A172 (cell line): ENCODE data around the gene JUP. TPM values are rescaled to one million over a fixed set of nuclear protein-coding genes. Genes with fewer than 3 reads are reported as not detected.
A peak's percentile ranks its signal among the peaks of the same experiment; 100 is the strongest.

Source experiments
- DNase-seq: peaks from one replicate; pipeline ENCODE4 v3.0.0-alpha.2; 2015; ENCODE audit warnings: low spot score
- total RNA-seq: library from RNA; depleted of rRNA; stranded (reverse); fragments of >200 nt; shearing (Covaris generic); gene quantifications from 2 replicates; pipeline ENCODE4 v1.2.3, GENCODE V29; 2014

Gene JUP
- total RNA-seq, 1 experiment from 2014 or later: 64.6 TPM

DNA sequence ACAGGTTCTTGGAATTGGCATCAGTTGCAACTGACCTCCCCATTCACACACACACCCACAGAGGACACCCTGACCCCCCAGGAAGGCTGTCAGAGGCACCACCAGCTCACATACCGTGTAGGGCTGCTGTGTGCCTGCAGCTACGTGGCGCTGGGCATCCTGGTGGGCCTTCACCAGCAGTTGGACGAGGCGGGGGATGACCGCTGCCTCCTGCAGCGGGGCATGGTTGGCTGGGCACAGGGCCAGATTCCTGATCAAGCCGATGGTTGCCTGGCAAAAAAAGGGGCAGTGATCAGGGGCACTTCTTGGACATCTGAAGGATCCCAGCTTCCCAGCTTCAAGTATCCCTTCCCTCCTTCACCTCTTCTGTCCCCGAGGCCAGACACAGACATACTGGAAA, 27.9 kb downstream of the JUP start:
- DNase-seq: no peak

DNA sequence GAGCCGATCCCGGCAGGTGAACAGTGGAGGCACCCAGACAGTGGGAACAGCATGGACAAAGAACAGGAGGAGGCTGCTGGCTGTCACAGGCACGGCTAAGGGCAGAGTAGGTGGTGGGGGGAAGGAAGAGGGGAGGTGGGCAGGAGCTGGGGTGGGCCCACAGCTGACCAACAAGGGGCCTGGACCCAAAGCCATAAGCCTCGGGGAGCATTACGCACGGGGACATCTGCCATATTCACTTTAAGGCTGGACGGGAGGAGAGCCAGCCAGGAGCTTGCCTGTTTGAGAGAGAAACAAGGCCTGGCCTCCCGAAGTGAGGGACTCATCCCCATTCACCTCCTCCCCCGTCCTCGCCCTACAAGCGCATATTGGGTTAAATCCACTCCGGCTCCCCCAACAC, 32.4 kb downstream of the JUP start:
- no peak for DNase-seq

DNA sequence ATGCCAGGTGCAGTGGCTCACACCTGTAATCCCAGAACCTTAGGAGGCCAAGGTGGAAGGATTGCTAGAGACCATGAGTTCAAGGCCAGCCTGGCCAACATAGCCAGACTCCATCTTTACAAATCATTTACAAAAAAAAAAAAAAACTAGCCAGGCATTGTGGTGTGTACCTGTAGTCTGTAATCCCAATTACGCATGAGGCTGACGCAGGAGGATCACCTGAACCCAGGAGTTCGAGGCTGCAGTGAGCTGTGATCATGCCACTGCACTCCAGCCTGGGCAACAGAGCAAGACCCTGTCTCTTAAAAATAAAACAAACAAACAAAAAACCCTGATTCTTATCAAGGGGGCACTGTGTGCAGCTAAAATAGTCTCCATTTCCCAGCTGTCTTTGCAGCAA, 35.2 kb downstream of the JUP start:
- DNase-seq: no peak

DNA sequence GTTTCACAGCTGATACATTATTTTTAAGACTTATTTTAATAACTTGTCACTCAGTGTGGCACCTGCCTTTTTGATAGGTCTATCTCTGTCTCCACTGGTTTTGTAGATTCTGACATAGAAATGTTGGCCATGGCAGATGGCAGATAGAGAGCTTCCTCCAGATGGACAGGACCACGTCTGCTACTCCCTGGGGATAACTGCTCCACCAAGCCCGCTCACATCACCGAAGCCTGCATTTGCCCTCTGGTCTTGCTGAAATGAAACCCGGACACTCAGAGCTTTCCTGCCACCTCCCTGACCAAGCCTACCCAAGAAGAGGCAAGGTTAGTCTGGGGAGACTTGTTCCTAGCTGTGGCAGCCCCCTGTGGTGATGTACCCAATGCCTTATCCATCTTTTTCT, 35.6 kb downstream of the JUP start:
- DNase-seq: no peak

DNA sequence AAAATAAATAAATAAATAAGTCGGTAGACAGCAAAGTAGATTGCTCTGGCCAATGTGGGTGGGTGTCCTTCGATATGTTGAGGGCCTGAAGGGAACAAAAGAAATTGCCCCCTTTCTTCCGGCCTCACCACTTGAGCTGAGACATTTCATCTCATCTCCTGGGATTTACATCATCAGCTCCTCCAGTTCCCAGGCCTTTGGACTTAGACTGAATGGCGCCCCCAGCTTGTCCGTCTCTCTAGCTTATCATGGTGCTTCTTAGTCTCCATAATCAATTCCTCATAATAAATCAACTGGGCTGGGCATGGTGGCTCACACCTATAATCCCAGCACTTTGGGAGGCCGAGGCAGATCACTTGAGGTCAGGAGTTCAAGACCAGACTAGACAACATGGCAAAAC, 38.2 kb downstream of the JUP start:
- no peak for DNase-seq

DNA sequence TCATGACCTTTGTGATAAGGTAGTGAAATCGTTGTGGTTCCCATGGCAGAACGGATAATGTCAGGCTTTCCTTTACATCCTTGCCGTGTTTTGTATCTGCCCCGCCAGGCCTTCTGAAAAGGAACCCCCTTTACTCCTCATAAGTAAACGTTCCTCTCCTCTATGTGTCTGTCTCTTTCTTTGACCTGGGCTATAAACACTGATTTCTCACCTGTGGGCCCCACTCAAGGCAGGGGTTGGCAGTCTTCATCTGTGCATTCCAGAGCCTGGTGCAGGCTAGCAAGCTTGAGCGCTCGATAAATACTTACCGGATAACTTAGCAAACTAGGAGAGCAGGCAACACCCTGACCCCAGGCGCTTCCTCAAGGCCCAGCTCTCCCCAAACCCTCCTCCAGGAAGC, 44.8 kb downstream of the JUP start:
- DNase-seq: no peak

DNA sequence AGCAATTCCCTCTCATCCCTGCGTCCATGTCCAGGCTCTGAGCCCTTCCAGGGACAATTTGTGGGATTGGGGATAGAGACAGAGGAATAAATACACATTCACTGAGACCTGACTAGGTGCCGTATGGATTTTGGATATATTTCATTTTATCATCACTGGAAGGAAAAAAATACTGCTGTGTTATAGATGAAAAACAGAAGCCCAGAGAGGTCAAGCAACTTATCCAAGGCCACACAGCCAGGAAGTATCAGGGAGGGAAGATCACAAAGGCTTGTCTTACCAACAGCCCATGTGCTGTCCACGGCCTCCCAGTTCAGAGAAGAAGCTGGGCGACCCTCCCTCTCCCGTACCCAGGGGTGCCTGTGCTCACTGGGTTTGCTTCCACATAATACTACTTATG, 46.0 kb downstream of the JUP start:
- DNase-seq: no peak

DNA sequence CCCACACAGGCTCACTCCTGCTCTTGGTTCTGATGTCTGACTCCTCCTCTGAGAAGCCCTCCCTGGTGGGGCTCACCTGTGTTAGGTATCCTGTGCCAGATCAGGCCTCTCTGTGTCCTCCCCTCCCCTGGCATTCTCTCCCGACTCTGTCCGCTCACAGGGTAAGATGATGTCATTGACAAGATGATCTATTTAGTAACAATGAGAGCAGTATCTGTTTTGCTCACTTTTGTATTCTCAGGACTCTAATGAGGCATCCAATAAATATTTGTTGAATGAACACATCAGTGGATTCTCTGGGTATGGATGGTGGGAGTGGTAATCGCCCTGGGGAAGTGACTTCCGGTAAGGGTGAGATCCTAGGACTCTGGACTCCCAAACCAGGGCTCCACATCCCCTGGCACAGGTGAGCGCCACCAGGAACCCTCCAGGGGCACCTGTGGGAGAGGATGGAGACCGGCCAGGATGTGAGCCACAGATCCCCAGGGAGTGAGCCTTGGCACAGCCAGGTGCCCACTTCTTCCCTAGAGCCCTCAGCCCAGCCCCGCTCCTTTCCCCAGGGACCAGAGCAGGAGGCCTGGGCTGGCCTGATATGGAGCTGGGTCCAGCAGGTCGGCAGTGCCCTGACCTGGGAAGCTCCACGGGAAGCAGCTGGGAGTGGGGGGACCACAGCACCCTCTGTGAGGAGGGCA, 46.7 kb downstream of the JUP start:
- DNase-seq: peak; percentile 82

DNA sequence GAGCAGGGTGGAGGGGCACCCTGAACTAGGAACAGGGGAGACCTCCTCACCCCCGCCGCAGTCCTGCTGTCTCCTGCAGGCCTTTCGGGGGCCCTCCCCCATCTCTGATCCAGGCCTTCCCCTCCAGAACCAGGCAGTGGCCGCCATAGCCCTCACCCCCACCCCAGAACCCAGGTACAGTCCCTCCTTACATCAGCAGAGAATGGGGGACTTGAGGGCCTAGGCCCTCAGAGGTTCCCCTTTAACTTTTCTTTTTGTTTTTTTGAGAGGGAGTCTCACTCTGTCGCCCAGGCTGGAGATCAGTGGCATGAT, 47.8 kb downstream of the JUP start:
- no peak for DNase-seq

DNA sequence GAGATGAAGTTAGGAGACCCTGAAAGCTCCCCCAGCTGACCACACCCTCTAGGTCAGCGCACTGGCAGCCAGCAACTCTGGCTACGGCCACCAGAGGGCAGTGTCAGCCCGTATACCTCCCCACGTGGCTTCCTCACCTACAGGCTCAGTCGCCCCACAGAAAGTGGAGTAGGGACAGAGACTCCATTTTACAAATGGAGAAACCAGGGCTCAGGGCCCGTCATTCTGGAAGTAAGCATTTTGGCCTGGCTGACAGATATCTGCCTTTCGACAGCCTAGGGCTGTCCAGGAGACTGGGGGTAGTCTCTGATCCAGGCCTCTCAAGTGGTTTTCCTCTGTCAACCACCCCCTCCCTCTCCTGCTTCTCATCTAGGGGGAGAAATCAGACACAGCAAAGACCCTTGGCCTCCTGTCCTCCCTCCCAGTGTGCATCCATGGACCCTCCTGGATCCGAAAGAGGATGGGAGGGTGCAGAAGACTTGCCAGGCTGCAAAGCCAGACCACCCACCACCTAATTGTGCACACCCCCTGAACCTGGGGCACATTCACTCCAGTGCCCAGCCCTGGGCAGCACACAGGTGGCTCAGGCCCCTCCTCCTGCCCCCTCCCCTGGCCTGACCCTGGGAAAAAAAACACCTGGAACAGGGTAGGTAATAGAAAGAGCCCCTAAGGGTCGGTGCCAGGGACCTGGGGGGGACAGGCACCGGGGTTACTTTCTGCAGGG, 48.3 kb downstream of the JUP start:
- DNase-seq: peak; percentile 75

DNA sequence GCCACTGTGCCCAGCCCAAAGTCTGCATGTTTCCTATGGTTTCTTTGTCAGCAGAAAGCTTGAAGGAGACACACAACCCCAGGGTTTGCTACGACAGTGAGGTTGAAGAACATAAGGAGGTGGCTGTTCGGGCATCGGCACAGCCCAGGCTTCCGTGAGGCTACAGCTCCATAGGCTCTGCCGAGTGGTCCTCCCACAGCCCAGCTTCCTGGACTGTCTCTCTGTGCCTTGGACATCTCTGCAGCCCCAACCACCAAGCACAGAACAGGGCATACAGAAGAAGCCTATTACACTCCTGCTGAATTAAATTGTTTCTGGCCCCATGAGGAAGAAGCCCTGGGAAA, 48.9 kb downstream of the JUP start:
- DNase-seq: peak; percentile 15

DNA sequence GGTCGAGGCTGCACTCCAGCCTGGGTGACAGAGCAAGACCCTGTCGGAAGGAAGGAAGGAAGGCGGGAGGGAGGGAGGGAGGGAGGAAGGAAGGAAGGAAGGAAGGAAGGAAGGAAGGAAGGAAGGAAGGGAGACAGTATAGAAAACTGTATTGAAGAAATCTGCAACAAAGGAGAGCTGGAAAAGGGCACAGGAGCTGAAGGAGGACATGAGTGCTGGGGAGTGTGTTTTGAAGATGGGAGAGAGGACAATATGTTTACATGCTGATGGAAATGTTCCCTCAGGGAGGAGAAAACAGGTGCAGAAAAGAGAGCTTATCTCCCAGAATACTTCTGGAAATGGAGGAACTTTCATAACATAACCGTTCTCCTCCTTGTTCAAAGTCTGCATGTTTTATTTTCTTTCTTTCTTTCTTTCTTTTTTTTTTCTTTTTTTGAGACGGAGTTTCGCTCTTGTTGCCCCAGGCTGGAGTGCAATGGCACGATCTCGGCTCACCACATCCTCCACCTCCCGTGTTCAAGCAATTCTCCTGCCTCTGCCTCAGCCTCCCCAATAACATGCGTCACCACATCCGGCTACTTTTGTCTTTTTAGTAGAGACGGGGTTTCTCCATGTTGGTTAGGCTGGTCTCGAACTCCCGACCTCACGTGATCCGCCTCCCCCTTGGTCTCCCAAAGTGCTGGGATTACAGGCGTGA, 49.4 kb downstream of the JUP start:
- no peak for DNase-seq

DNA sequence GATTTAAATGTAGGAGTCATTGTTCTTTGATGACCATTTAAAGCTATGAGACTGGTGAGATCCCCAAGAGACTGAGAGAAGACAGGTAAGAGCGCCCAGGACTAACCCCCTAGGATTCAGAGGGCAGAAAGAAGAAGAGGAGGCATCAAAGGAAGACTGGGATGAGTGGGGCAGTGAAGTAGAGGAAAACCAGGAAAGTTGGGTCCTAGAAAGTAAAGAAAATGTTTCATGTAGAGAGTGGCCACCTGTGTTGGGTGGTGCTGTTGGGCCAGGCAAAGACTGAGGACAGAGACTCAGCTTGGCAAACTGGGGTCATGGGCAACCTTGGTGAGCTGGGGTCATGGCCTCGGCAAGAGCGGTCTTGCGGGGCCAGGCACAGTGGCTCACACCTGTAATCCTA, 50.8 kb downstream of the JUP start:
- DNase-seq: no peak

DNA sequence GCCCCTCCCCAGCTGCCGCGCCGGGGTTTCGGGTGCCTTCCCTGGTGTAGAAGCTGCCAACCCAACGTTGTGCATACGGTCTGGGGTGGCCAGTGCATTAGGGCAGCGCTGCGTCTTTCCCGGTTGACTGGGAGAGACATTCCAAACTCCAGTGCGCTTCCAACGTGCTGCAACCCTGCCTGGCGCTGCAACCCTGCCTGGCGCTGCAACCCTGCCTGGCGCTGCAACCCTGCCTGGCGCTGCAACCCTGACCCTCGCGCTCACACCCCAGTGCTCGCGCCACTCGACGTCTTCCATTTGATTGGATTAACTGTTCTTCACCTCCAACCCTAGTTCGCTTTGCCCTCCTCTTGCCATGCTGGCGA, 51.6 kb downstream of the JUP start:
- DNase-seq: no peak

DNA sequence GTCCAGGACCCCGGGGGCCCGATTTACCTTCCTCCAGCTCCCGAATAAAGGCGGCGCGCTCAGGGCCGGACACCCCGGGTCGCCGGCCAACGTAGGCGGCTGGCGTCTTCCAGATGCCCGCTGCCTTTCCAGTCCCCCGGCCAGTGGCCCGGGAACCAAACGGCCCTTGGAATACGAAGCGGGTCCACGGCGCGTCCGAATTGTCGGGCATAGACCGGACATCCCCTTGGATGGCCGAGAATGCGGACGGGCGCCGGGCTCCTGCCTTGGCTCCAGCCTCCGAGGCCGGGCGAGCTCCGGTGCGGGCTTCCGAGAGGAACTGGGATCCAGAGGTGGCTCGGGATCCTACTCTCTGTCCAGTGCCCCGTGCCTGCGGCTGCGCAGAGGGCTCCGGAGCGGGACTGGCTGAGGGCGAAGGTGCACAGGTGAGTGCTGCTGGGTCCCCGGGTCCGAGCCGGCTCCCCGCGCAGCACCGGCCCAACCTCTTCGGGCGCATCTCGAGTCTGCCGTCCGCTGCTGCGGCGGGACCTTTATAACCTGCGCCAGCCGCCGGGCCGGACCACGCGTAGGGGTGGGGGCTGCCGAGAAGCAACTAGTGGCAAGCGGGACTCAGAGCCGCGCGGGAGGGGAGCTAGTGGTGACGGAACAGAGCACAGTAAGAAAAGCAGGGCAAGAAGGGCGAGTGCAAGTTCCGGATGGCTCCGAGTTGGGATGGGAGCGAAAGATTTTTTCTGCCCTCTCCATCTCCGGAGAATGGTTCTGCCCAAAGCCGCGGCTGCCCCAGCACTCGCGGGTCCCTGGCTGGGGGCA, 52.2 kb downstream of the JUP start, which contains the start of gene HAP1:
TSS of gene HAP1 (minus strand) at position 505 of the 810 bp plus-strand sequence. CDS start at position 496, 9 bp downstream.
- DNase-seq: peak; percentile 25

DNA sequence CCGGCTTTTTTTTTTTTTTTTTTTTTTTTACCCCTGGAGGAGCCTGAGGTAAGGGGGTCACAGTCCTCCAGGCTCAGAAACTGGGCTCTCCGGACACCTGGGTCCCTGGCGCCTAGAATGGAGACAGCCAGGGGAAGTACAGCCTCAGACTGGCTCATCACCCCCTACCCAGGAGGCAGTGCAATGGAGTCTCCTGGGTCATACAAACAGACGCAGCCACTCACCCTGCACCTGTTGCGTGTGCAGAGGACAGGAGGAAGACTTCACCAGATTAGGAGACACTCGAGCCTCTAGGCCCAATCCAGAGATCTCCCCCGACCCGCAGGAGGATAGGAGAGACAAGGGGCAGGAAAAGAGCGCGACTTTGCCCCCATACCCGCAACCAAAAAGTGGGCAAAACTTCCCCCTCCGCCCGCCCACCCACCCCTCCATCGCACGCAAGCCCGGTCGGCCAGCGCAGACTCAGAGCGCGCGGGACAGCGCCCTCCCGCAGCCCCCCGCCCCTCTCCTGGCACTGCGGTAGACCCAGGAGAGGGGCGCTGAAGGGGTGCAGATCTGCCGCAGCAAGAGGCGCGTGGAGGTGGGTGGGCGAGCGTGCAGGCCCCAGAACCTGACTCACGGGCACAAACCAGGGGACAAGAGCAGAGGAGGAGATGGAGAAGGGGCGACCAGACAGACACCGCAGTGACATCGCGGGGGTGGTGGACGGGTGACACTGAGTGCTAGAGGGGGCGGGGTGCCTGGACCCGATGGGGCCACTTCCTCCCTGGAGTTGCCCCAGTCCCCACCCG, 53.0 kb downstream of the JUP start:
- DNase-seq: no peak

DNA sequence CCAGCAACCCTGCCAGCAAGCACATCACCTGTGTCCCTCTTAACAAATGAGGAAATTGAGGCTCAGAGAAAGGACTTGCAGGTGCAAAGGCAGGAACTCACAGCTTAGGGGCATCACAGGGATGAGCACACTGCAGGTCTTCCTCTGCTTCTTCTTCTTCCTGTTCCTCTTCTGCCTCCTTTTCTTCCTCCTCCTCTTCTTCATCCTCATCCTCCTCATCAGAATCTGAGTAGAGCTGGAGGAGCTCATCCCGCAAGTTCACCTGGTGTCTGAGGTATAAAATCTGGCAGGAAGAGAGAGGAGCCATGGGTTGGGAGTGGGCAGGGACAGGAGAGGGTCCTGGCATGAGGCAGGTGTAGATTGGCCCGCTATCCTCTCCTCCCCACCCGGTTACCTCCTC, 54.7 kb downstream of the JUP start:
- DNase-seq: no peak

DNA sequence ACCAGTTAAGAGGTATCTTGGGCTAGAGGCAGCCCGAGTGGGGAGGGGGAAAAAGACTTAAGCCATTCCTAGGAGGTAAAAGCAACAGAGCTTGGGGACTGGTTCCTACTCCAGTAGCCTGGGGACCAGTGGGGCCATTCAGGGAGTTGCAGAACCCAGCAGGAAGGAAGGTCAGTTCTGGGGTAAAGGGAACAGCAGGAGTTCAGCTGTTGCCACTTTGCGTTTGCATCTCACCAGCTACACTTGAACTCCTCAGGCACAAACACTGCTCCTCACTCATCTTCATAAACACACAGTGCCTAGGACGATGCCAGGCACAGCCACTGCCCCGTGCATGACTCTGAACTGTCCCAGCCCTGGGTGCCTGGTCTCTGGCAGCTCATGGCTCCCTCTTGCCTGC, 56.0 kb downstream of the JUP start:
- DNase-seq: no peak

DNA sequence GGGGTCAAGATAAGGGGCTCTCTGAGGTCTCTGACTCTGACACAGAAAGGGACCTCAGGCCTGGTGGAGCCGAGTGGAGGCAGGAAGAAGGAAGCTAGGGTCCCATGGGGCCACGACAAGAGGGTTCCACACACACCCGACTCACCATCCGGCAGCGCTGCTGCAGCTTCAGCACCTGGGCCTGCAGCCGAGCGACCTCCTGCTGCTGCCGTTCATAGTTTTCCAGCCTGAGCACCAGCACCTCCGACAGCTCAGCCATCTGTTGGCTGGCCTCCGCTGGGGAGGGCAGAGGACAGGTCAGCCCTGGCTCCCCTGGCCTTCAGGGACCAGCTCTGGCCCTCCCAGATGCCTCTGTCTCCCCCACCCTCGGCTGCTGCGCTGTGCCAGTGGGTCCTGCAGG, 58.5 kb downstream of the JUP start:
- no peak for DNase-seq

DNA sequence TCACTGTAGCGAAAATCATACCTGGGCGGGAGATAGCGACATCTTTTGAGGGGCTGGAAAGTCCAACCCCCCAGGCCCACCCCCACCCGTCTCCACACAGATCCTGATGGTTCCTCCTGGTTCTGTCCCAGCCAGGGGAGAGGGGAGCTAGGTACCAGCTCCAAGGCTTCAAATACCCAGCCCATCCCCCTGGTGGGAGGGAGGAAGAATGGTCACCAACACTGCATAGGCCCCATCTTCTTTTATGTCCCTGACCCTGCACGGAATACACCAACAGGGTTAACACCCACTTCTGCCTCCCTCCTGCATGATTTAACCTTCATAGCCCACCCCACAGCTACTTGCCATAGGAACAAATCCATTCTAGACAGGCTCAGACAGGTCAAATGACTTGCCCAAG, 61.4 kb downstream of the JUP start:
- no peak for DNase-seq

DNA sequence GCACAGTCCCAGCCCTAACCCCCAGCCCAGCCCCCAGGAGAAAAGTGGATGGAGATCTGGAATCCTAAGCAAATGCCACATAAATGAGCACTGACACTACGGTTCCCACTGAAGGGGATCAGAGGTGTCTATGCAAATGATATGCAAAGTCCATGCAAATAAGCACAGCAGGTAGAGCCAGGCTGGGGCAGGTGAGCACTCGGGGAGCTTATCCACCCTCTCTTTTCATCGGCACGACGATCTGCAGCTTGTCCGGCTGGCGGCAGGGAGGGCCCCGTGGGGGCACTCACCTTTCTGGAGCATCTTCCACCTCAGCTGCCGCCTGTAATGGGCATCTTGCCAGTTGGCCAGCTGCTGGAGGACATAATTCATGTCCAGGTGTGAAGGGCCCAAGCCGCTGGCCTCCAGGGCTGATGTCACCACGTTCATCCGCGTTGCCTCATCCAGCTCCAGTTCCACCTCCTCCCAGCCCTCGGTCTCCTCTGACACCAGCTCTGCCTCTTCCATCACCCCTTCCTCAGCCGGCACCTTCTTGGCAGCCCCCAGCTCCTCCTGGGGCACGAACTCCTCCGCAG, 61.9 kb downstream of the JUP start:
- no peak for DNase-seq
